KMS-11 (cell line): ENCODE data around the gene PLB1.

Experiments used
- H2AFZ ChIP-seq: fragments of 200-600 bp; sonication (generic); 2 replicates; pipeline ENCODE4 v1.6.1; 2016; ENCODE audit warnings: antibody characterized with exemption, mixed run types, low read depth
- H3K27ac ChIP-seq: fragments of 200-600 bp; sonication (generic); 2 replicates; pipeline ENCODE4 v1.6.1; 2016; ENCODE audit warnings: mild to moderate bottlenecking, mixed run types
- H3K27me3 ChIP-seq: fragments of 200-600 bp; sonication (generic); 2 replicates; pipeline ENCODE4 v1.6.1; 2017; ENCODE audit warnings: mild to moderate bottlenecking, low read depth, mixed run types, moderate library complexity; ENCODE audit not compliant: insufficient read depth
- H3K36me3 ChIP-seq: fragments of 200-600 bp; sonication (generic); 2 replicates; pipeline ENCODE4 v1.6.1; 2017; ENCODE audit warnings: mild to moderate bottlenecking, mixed run types; ENCODE audit not compliant: insufficient read depth
- H3K4me1 ChIP-seq: fragments of 200-600 bp; sonication (generic); 2 replicates; pipeline ENCODE4 v1.6.1; 2016; ENCODE audit warnings: mild to moderate bottlenecking, low read depth, mixed run types; ENCODE audit not compliant: poor library complexity, severe bottlenecking
- H3K4me2 ChIP-seq: fragments of 200-600 bp; sonication (generic); 2 replicates; pipeline ENCODE4 v1.7.0; 2016; ENCODE audit warnings: mild to moderate bottlenecking, mixed run types
- H3K4me3 ChIP-seq: fragments of 200-600 bp; sonication (generic); IDR thresholded peaks from 2 replicates; pipeline ENCODE4 v1.6.1; 2017; ENCODE audit warnings: low read depth, low read length, mixed read lengths; ENCODE audit not compliant: insufficient read depth
- H3K79me2 ChIP-seq: fragments of 200-600 bp; sonication (generic); 2 replicates; pipeline ENCODE4 v1.6.1; 2016; ENCODE audit warnings: low read depth, mixed run types; ENCODE audit not compliant: insufficient read depth
- H3K9ac ChIP-seq: fragments of 200-600 bp; sonication (generic); 2 replicates; pipeline ENCODE4 v1.6.1; 2016; ENCODE audit warnings: mild to moderate bottlenecking, mixed run types
- H4K20me1 ChIP-seq: fragments of 200-600 bp; sonication (generic); 2 replicates; pipeline ENCODE4 v1.6.1; 2016; ENCODE audit warnings: mild to moderate bottlenecking, mixed run types; ENCODE audit not compliant: insufficient read depth
- CTCF ChIP-seq: fragments of 200-600 bp; sonication (generic); conservative IDR thresholded peaks from 2 replicates; pipeline ENCODE4 v1.6.1; 2017; ENCODE audit warnings: low read depth, mild to moderate bottlenecking, antibody characterized with exemption, low read length, moderate library complexity, mixed read lengths

The PLB1 gene

DNA sequence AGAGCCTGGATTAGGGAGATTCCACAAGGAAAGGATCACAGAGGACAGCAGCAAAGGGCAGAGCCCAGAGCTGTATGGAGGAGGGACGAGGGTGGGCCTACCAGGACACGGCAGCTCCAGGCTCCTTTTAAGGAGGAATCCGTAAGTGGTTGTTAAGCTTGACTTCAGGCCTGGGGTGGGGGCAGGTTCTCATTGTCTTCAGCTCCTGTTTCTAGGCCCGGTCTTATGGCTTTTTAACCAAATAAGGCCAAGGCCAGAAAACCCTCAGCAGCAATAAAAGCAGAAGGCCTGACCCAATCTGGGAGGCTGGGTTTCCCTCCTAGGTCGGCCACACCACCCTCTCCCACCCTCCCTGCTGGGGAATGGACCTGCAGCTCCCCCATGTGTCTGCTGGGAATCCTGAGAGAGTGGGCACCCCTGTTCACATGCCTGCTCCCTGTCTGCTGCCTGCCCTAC is 111.2 kb downstream of the PLB1 start:
- no peak overlapping the region for H3K4me2 ChIP-seq
- H3K27ac ChIP-seq, result no peak overlapping the region
- no peaks in the 10 kb centered on the region for H4K20me1 ChIP-seq
- no peak overlapping the region for H2AFZ ChIP-seq
- H3K4me1 ChIP-seq, result no peaks in the 10 kb centered on the region
- TF ChIP-seq CTCF, result no peak
- no peaks in the 10 kb centered on the region for H3K27me3 ChIP-seq
- no peaks in the 10 kb centered on the region for H3K79me2 ChIP-seq
- H3K4me3 ChIP-seq, result no peak overlapping the region
- H3K36me3 ChIP-seq, result no peaks in the 10 kb centered on the region
- H3K9ac ChIP-seq, result no peak overlapping the region

- no peak overlapping the region for H3K9ac ChIP-seq
- H3K4me1 ChIP-seq, result peaks cover under 1% of the 10 kb centered on the region
These were observed 112.1 kb downstream of the PLB1 start for GRCh38 chr2:28607730-28608499.

GRCh38 chr2:28608500-28609424 is 112.9 kb downstream of the PLB1 start:
- Histone ChIP-seq H3K79me2 (no peaks in the 10 kb centered on the region), H3K27me3 (no peaks in the 10 kb centered on the region), H3K4me3 (no peak overlapping the region), H4K20me1 (no peaks in the 10 kb centered on the region), H3K4me1 (peaks cover 9% of the 10 kb centered on the region), H3K36me3 (no peaks in the 10 kb centered on the region), H2AFZ (no peak overlapping the region), H3K27ac (no peak overlapping the region), H3K9ac (no peak overlapping the region), H3K4me2 (no peak overlapping the region)
- TF ChIP-seq CTCF, result no peak

More at GRCh38 chr2:28607730-28608499, 112.1 kb downstream of the PLB1 start:
- H3K27me3 ChIP-seq, result no peaks in the 10 kb centered on the region
- no peak overlapping the region for H3K4me3 ChIP-seq
- no peak for TF ChIP-seq CTCF
- H2AFZ ChIP-seq, result no peak overlapping the region
- no peaks in the 10 kb centered on the region for H3K79me2 ChIP-seq
- H3K27ac ChIP-seq, result no peak overlapping the region
- H4K20me1 ChIP-seq, result no peaks in the 10 kb centered on the region
- no peak overlapping the region for H3K4me2 ChIP-seq
- H3K36me3 ChIP-seq, result no peaks in the 10 kb centered on the region

- no peak overlapping the region for H3K9ac ChIP-seq
These were observed 114.8 kb downstream of the PLB1 start for GRCh38 chr2:28610583-28611201.

More at GRCh38 chr2:28610583-28611201, 114.8 kb downstream of the PLB1 start:
- Histone ChIP-seq H3K27ac (no peak overlapping the region), H3K79me2 (no peaks in the 10 kb centered on the region), H2AFZ (no peak overlapping the region), H4K20me1 (no peaks in the 10 kb centered on the region), H3K27me3 (no peaks in the 10 kb centered on the region), H3K4me2 (no peak overlapping the region), H3K4me3 (no peak overlapping the region), H3K4me1 (peaks cover 19% of the 10 kb centered on the region), H3K36me3 (no peaks in the 10 kb centered on the region)
- no peak for TF ChIP-seq CTCF
